PFSK-1 (cell line): ENCODE results near the gene ACE.

Experiments
- POLR2AphosphoS5 ChIP-seq: IDR thresholded peaks from 2 replicates; pipeline ENCODE4 v1.6.1; 2012; ENCODE audit warnings: low read depth, mild to moderate bottlenecking, control low read depth, low read length, moderate library complexity
- REST ChIP-seq, 2 experiments: IDR thresholded peaks; 2 replicates each; pipeline versions ENCODE4 v1.6.1 to v1.8.0; 2011 to 2012; ENCODE audit warnings: low read depth in 2 of 2, low read length in 2 of 2, control low read depth in 1 of 2, inconsistent platforms in 1 of 2, mild to moderate bottlenecking in 1 of 2, moderate library complexity in 1 of 2; ENCODE audit not compliant: insufficient read depth in 1 of 2
- TAF1 ChIP-seq: IDR thresholded peaks from 2 replicates; pipeline ENCODE4 v1.6.1; 2012; ENCODE audit warnings: low read length, control low read depth, borderline replicate concordance; ENCODE audit not compliant: insufficient read depth

DNA sequence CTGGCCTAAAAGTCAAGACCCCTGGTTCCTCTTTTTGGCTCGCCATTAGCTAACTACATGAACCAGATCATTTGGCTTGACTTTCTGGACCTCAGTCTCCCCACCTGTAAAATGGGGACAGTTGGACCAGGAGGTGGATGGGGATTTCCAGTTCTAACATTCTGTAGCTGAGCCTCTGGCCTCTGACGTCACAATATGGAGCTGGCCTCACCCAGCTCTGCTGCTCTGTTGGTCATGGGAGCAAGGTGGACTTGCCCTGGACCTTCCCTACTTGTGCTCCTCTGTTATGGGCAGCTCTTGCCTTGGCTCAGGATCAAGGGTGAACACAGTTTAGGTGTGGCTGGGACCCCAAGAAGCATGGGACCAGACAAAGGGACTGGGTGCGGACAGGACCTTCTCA, 29.8 kb downstream of the ACE start:
- no peak for TF ChIP-seq TAF1
- TF ChIP-seq REST (IDR thresholded peaks at IDR 0.05; ENCODE audit: insufficient read depth in 1 of 2, low read depth in 2 of 2, low read length in 2 of 2), result no peak
- TF ChIP-seq POLR2AphosphoS5, result no peak
